Spleen (tissue), 7 donors: ENCODE data around the gene NUB1.
A peak's percentile ranks its signal among the peaks of the same experiment; 100 is the strongest.

ENCODE experiments used
- POLR2A ChIP-seq, 3 donors: fragments of 450-650 bp; IDR thresholded peaks; one replicate each; pipeline ENCODE4 v1.5.1; 2017; ENCODE audit warnings: antibody characterized with exemption in 3 of 3, mild to moderate bottlenecking in 1 of 3
- POLR2AphosphoS5 ChIP-seq, 3 donors: sonication (generic); formaldehyde crosslinking; IDR thresholded peaks; one replicate each; pipeline ENCODE4 v1.5.1; 2017; ENCODE audit warnings: antibody characterized with exemption in 3 of 3
- TF ChIP-seq, protein P1 (sequence below), 11 experiments: fragments of 200-600 bp in 7 of 11; fragments of 450-650 bp in 4 of 11; sonication (generic) in 4 of 11; IDR thresholded peaks in 8 of 11; conservative IDR thresholded peaks in 3 of 11; 1 replicate in 7 of 11; 2 replicates in 4 of 11; pipeline versions ENCODE4 v1.4.0 to v1.8.0; 2016 to 2021; ENCODE audit warnings: antibody characterized with exemption in 11 of 11, inconsistent platforms in 4 of 11, mild to moderate bottlenecking in 1 of 11
- donor health status: DM: no; HTN: no; CAD: no; lungs with moderate emphysema.
- donor health status: DM: no; HTN: no; CAD: no.
- donor health status: DM: no; HTN: no; CAD: no.

DNA sequence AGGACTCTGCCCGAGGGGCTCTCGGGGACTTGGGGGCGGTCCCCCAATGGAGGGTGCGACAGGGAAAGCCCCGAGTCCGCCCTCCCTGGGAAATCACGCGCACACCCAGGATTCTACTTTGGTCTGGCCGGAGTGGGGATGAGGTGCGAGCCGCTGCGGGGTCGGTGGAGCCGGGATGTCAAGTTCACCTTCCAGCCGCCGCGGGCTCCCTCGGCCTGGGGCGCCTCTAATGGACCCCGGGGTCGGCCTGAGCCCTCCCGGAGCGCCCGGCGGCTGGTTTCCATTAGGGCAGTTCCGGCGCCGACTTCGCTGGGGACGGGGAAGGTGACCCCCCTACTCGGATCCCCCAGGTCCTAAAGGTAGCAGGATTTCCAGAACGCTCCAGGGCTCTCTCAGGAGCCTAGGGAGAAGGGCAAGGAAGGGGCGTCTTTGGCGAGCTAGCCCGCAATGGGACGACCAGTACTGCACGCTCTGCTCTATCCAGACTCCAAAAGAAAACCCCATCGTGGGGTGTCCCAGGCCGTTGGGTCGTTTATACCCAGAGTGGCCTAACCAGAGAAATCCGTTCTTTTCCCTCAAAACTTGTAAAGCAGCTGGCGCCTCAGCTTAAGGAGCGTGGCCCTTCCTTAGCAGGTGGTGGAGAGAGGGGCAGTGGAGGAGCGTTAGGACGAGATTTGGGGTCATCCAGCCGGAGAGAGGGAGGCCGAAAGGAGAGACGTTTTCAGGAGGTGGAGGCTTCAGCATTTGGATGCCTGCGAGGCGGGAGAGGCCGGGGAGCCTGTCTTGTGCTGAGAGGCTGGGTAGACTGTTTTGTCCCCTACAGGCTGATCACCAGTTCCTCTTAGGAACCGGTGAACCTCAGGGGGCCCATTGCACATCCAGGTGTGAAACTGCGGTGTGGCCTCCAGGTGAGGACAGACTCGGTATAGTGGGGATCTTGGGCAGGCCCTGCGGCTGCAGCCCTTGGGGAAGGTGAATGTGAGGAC lies 69.1 kb downstream of the NUB1 start:
- TF ChIP-seq, protein P1, sequence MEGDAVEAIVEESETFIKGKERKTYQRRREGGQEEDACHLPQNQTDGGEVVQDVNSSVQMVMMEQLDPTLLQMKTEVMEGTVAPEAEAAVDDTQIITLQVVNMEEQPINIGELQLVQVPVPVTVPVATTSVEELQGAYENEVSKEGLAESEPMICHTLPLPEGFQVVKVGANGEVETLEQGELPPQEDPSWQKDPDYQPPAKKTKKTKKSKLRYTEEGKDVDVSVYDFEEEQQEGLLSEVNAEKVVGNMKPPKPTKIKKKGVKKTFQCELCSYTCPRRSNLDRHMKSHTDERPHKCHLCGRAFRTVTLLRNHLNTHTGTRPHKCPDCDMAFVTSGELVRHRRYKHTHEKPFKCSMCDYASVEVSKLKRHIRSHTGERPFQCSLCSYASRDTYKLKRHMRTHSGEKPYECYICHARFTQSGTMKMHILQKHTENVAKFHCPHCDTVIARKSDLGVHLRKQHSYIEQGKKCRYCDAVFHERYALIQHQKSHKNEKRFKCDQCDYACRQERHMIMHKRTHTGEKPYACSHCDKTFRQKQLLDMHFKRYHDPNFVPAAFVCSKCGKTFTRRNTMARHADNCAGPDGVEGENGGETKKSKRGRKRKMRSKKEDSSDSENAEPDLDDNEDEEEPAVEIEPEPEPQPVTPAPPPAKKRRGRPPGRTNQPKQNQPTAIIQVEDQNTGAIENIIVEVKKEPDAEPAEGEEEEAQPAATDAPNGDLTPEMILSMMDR (IDR thresholded peaks at IDR 0.05 in 8 of 11, conservative IDR thresholded peaks at IDR 0.05 in 3 of 11), result no peak
- TF ChIP-seq POLR2A (IDR thresholded peaks at IDR 0.05) (no peak), POLR2AphosphoS5 (IDR thresholded peaks at IDR 0.05) (peak in 2 of 3 donors; percentile 23 to 54)
